GM18502 (cell line): ENCODE data around the gene P2RX1.
A peak's percentile ranks its signal among the peaks of the same experiment; 100 is the strongest.

Experiments used
- ATAC-seq: cut with Tn5 transposase; IDR thresholded peaks from one replicate; pipeline ENCODE4 v1.9.1; 2021; ENCODE audit warnings: mild to moderate bottlenecking; ENCODE audit not compliant: unreplicated experiment, poor library complexity

The P2RX1 gene

GRCh38 chr17:3891626-3892094 lies 24.6 kb downstream of the P2RX1 start:
- ATAC-seq: no peak

GRCh38 chr17:3890878-3891219 lies 25.4 kb downstream of the P2RX1 start:
- ATAC-seq: no peak

GRCh38 chr17:3890082-3890877 lies 26.0 kb downstream of the P2RX1 start:
- ATAC-seq: no peak

GRCh38 chr17:3889325-3890012 lies 26.8 kb downstream of the P2RX1 start:
- ATAC-seq: no peak

GRCh38 chr17:3888343-3889171 lies 27.7 kb downstream of the P2RX1 start:
- ATAC-seq: no peak

GRCh38 chr17:3887804-3888203 lies 28.5 kb downstream of the P2RX1 start:
- ATAC-seq: no peak

GRCh38 chr17:3887394-3887793 lies 28.9 kb downstream of the P2RX1 start:
- ATAC-seq: no peak

GRCh38 chr17:3886776-3887175 lies 29.5 kb downstream of the P2RX1 start:
- ATAC-seq: no peak

DNA sequence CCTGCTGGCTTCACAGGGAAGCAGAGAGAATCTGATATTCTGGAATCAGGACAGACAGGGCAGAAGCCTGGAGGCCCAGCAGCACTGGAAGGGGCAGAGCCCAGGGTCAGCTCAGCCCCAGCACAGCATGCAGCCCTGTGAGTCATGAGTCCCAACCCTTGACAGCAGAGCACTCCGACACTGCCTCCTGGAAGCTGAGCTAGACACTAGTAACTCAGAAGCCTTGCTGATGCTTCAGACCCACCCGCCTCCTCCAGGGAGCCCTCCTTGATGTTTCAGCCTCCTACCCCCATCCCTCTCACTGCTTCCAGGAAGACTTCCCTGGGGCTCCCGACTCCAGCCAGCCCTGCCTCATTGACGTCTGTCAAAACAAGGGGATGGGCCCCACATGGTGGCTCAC lies 30.3 kb downstream of the P2RX1 start:
- ATAC-seq: no peak

GRCh38 chr17:3885271-3885670 lies 31.0 kb downstream of the P2RX1 start:
- ATAC-seq: no peak

GRCh38 chr17:3884188-3884587 lies 32.1 kb downstream of the P2RX1 start:
- no peak for ATAC-seq

GRCh38 chr17:3882276-3882675 lies 34.0 kb downstream of the P2RX1 start:
- no peak for ATAC-seq

DNA sequence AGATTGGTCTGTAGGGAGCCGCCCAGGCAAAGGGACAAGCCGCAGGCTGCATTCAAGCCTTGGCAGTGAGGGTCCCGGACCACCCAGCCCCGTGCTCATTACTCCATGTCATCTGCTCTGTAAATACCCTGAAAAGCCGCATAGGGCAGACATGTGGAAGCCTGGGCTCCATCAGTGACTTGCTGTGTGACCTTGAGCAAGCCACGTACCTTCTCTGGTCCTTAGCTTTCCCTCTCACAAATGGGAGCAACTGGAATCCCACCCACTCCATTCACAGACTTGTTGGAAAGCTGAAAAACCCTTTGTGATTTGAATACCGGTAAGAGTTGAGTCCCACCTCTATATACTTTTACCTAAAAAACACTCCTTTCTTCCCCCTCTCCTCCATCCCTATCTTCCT lies 35.3 kb downstream of the P2RX1 start:
- no peak for ATAC-seq

DNA sequence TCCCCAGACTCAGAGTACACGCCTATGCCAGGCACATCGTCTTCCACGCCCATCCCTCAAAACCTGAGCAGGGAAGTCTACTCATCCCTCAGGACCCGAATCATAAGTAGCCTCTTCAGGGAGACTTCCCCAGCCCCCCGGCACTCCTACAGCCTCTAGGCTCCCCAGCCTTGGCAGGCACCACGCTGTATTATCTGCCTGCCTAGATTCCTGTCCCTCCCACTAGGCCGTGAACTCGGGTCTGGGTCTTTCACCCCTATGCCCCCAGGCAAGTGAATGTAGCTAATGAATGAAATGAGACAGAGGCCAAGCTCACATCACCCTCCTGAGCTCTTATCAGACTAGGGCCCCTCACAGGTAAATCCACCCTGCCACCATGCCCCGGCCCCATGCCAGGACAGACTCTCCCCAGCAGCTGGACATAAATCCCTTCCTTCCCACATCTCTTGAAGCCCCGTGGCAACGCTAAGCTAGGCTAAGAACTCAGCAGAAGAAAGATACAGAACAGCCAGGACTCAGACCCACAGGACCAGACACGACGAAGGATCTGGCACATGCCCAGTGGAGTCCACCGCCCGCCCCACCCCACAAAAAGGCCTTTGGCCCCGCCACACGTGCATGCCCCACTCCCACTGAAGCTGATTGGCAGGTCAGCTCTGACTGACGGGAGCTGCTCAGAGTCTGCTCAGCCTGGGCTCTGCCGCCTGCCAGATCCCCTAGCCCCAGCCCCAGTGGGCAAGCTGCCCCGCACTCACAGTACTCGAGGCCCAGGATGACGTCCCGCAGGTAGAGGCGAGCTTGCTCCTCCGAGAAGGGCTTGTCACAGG lies 36.5 kb downstream of the P2RX1 start:
- no peak for ATAC-seq

- ATAC-seq: no peak
These were observed 37.1 kb downstream of the P2RX1 start for GRCh38 chr17:3879186-3879585.

- ATAC-seq: no peak
These were observed 39.0 kb downstream of the P2RX1 start for GRCh38 chr17:3877220-3877619.

DNA sequence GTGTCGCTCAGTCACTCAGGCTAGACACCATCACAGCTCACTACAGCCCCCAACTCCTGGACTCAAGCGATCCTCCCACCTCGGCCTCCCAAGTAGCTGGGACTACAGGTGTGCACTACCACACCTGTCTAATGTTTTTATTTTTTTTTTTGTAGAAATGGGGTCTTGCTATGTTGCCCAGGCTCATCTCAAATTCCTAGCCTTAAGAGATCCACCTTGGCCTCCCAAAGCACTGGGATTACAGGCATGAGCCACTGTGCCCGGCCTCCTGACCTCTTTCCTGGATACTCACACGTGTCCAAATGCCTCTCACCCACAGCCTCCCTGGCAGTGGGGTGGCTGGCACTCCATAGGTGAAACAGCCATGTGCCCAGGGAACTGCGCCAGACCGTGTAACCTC lies 40.9 kb downstream of the P2RX1 start:
- no peak for ATAC-seq

- ATAC-seq: no peak
These were observed 42.4 kb downstream of the P2RX1 start for GRCh38 chr17:3873862-3874261.

DNA sequence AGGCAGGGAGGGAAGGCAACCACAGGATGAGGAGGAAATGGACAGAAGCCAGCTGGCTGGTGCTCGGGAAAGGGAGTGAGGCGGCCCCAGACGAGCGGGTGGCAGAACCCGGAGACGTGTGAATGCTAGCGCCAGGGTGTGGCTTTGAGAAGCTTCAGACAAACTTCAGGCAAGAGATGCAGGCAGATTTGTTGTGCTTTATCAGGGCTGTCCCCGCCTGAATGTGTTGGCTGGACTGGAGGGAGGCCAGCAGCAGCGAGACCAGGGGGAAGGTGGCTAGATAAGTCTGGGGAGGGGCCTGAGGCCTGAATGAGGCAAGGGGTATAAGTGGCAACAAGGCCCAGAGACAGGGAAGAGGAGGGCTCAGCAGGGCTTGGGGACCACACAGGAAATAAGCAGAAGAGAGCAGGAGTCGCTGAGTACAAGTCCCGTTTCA lies 45.4 kb downstream of the P2RX1 start:
- peak; percentile 52 for ATAC-seq

DNA sequence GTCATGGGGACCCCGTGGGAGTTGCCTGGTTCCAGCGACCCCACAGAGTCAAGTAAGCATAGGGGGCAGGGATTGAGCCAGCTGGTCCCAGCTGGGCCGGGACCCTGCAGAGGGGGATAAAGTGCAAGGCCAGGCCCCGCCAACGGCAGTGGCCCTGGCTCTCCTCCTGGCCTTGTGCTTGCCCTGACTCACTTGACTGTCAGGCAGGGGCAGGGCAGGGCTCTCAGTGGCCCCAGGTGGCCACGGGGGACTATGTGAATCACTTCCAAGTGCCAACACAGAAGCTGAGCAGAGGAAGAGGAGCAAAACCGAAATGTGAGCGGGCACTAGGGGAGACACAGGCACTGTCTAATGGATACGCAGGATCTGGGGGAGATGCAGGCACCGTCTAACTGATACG lies 48.7 kb downstream of the P2RX1 start:
- no peak for ATAC-seq
